Left lung (tissue), 10 donors: ENCODE results near the gene TJP2. TPM values are rescaled to one million over a fixed set of nuclear protein-coding genes. Genes with fewer than 3 reads are reported as not detected.

Source experiments
- ATAC-seq: fragments of 200-7000 bp; cut with Tn5 transposase; one replicate; pipeline ENCODE4 v1.9.1; 2020; ENCODE audit warnings: moderate library complexity
- DNase-seq, 4 donors: peaks; one replicate each; pipeline ENCODE4 v3.0.0-alpha.2; 2013 to 2020
- H3K27ac ChIP-seq, 2 donors: fragments of 200-600 bp; sonication (generic) in 1 of 2; one replicate each; pipeline versions ENCODE4 v1.5.0 to v1.8.0; 2020 to 2021
- H3K27me3 ChIP-seq, 2 donors: fragments of 200-600 bp; sonication (generic) in 1 of 2; one replicate each; pipeline versions ENCODE4 v1.5.0 to v1.8.0; 2020 to 2021
- H3K36me3 ChIP-seq, 2 donors: fragments of 200-600 bp; sonication (generic) in 1 of 2; one replicate each; pipeline versions ENCODE4 v1.5.0 to v1.8.0; 2020 to 2021
- H3K4me1 ChIP-seq, 2 donors: fragments of 200-600 bp; one replicate each; pipeline ENCODE4 v1.8.0; 2021
- H3K4me3 ChIP-seq, 2 donors: fragments of 200-600 bp; sonication (generic) in 1 of 2; one replicate each; pipeline versions ENCODE4 v1.5.0 to v1.8.0; 2020 to 2021; ENCODE audit warnings: mild to moderate bottlenecking in 1 of 2
- H3K9me3 ChIP-seq, 2 donors: fragments of 200-600 bp; sonication (generic) in 1 of 2; one replicate each; pipeline versions ENCODE4 v1.5.0 to v1.8.0; 2020 to 2021
- intact Hi-C, 2 donors: fragments of 100-400 bp; cut with DNase I; formaldehyde crosslinking; loops; one replicate each; pipeline versions ENCODE4 v1.11.2 to v1.14.2; 2022
- polyA plus RNA-seq, 6 donors: library from polyadenylated mRNA; unstranded; fragments of 120-200 nt; gene quantifications; one replicate each; pipeline ENCODE4 v1.2.1, GENCODE V29; 2013; ENCODE audit not compliant: insufficient read length in 6 of 6
- total RNA-seq, 2 donors: library from RNA; stranded (reverse); fragmentation: NEBNext Ultra II Directional; extraction: Animal tissue kit (Norgen Biotek cat#: 25700); gene quantifications; one replicate each; pipeline ENCODE4 v1.2.1, GENCODE V29; 2021
- TF ChIP-seq, protein P1 (sequence below), 2 donors: fragments of 200-600 bp; sonication (generic) in 1 of 2; IDR thresholded peaks; one replicate each; pipeline versions ENCODE4 v1.5.0 to v1.8.0; 2021; ENCODE audit warnings: antibody characterized with exemption in 2 of 2
- donor health status: DM: no; HTN: yes; CAD: no.
- donor health status: DM: no; HTN: no; CAD: no.

The TJP2 gene
- total and polyA plus RNA-seq, 8 donors, result 93.0 to 139 (median 114) TPM

DNA sequence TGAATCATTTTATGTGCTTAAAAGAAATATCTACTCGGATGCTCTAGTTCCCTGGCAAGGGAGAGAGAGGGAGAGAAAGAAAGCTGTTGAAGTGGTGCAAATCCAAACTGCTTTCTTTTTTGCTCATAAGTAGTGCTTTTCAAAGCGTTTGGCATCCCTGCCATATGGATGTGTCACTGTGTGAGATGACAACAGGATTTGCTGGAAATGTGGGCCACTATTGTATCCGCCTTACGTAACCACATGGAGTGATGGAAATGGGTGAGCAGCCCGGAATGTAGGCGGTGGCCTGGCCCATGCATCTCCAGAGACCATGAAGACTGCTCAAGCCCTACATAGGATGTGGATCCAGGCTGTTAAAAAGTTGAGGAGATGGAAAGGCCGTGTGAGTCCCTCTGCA is 30.8 kb downstream of the TJP2 start:
- ATAC-seq (peak; percentile 50), DNase-seq (peak in 1 of 4 donors; percentile 53)
- H3K4me3 ChIP-seq, result no peak overlapping the region
- peaks cover 0 to 11% of the 10 kb centered on the region in 2 donors for H3K4me1 ChIP-seq
- intact Hi-C loops, result no loop called here
- no peaks in the 10 kb centered on the region for H3K9me3 ChIP-seq
- H3K27me3 ChIP-seq, result no peaks in the 10 kb centered on the region
- H3K27ac ChIP-seq, result peak overlapping the region; percentile 15 to 35
- no peaks in the 10 kb centered on the region for H3K36me3 ChIP-seq
- TF ChIP-seq, protein P1, sequence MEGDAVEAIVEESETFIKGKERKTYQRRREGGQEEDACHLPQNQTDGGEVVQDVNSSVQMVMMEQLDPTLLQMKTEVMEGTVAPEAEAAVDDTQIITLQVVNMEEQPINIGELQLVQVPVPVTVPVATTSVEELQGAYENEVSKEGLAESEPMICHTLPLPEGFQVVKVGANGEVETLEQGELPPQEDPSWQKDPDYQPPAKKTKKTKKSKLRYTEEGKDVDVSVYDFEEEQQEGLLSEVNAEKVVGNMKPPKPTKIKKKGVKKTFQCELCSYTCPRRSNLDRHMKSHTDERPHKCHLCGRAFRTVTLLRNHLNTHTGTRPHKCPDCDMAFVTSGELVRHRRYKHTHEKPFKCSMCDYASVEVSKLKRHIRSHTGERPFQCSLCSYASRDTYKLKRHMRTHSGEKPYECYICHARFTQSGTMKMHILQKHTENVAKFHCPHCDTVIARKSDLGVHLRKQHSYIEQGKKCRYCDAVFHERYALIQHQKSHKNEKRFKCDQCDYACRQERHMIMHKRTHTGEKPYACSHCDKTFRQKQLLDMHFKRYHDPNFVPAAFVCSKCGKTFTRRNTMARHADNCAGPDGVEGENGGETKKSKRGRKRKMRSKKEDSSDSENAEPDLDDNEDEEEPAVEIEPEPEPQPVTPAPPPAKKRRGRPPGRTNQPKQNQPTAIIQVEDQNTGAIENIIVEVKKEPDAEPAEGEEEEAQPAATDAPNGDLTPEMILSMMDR (IDR thresholded peaks at IDR 0.05), result no peak

DNA sequence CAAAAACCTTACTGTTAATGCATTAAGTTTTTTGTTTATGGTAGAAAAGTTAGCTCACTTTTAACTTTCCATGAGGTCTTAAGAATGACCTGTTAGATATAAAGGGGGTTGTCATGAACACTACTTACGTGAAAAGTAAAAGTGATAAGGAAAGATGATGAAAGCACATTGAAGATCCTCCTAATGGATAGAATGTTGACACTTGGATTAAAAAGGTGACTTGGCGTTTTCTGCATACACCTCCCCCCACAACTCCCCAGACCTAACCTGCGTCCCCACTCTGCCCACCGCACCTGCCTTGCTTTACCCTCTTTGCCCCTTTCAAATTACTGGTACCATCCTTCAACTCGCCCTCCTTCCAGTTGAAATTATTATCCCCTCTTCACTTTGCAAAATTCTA is 32.0 kb downstream of the TJP2 start:
- TF ChIP-seq, protein P1 (IDR thresholded peaks at IDR 0.05), result no peak
- no peak overlapping the region for H3K27ac ChIP-seq

DNA sequence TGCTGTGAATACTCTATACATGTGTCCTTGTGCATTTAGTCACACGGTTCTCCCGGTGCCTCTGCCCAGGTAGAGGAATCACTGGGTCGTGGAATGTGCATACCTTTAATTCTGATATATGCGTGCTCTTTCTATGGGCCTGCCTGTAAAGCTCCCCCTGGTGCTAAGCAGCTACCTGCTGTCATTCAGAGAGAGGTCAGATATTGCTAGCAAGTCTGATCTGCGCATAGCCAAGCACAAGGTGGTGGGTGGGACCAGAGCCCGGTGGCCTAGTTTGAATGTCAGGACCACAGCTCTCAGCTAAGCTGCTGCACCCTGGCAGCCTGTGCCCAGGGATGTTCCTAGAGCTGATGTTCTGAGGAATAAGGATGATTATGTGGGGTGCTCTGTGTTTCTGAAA is 33.4 kb downstream of the TJP2 start:
- Histone ChIP-seq H3K9me3 (no peaks in the 10 kb centered on the region), H3K27ac (no peak overlapping the region)
- TF ChIP-seq, protein P1 (IDR thresholded peaks at IDR 0.05), result no peak

More for the DNA sequence above, 32.0 kb downstream of the TJP2 start:
- Histone ChIP-seq H3K36me3 (no peaks in the 10 kb centered on the region), H3K4me3 (no peak overlapping the region), H3K27me3 (no peaks in the 10 kb centered on the region), H3K4me1 (peaks cover 0 to 9% of the 10 kb centered on the region in 2 donors), H3K9me3 (no peaks in the 10 kb centered on the region)
- ATAC-seq, result no peak
- intact Hi-C loops, result no loop called here
- no peak for DNase-seq

DNA sequence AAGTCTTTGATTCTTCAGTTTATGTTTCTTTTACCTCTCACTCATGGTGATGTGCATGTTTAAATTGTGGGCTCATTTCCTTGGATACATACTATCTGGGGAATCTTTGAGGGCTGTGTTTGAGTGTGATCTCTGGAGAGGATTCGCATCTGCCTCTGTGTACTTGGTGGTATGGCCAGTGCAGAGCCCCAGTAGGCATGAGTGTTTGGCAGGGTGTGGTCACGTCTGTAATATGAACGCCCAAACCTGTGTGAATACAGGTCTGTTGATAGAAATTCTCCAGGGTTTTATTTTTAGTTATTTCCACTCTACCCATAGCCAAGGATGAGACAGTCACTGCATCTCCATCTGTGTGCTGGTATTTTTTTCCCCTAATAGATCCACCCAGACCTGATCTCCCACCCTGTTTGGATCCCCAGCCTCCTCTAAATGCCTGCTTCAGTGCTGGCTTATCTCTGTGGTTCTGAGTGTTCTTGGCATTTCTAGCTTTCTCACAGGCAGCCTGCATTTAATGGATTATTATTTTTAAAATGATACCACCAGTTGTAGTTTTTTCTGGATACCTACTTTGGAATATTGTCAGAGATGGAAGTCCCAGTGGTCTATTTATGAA is 37.5 kb downstream of the TJP2 start:
- H3K27me3 ChIP-seq, result no peaks in the 10 kb centered on the region
- no peaks in the 10 kb centered on the region for H3K9me3 ChIP-seq
- TF ChIP-seq, protein P1 (IDR thresholded peaks at IDR 0.05), result no peak
- DNase-seq (no peak), ATAC-seq (peak; percentile 34)
- H3K4me1 ChIP-seq, result peaks cover 0 to 13% of the 10 kb centered on the region in 2 donors
- H3K36me3 ChIP-seq, result peaks cover 0 to 4% of the 10 kb centered on the region in 2 donors
- intact Hi-C loops, result no loop called here
- no peak overlapping the region for H3K4me3 ChIP-seq
- no peak overlapping the region for H3K27ac ChIP-seq

More for the DNA sequence above, 33.4 kb downstream of the TJP2 start:
- peaks cover 0 to 9% of the 10 kb centered on the region in 2 donors for H3K4me1 ChIP-seq
- H3K4me3 ChIP-seq, result no peak overlapping the region
- no peak for DNase-seq
- H3K27me3 ChIP-seq, result no peaks in the 10 kb centered on the region
- intact Hi-C loops, result no loop called here
- ATAC-seq, result peak; percentile 47
- H3K36me3 ChIP-seq, result no peaks in the 10 kb centered on the region

DNA sequence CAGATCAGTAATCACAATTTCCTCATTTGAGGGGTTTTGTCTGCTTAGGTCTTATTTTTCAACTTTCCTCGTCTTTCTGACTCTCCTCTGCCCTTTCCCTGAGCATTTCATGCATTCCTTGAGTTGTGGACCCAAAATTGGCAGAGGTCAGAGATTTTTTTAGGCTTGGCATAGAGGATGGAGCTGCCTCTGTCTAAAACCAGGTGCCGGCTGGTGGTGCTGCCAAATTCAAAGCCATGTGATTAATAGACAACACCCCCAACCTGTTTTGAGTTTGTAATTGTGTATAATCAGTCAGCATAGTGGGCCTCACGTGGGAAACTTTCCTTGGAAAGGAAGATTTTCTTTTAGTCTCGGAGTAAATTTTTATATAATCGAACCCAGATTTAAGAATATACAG is 39.6 kb downstream of the TJP2 start:
- ATAC-seq (no peak), DNase-seq (no peak)
- no peak overlapping the region for H3K27ac ChIP-seq
- no peaks in the 10 kb centered on the region for H3K9me3 ChIP-seq
- H3K36me3 ChIP-seq, result peaks cover 0 to 25% of the 10 kb centered on the region in 2 donors
- peaks cover 0 to 10% of the 10 kb centered on the region in 2 donors for H3K4me1 ChIP-seq
- H3K4me3 ChIP-seq, result no peak overlapping the region
- no peaks in the 10 kb centered on the region for H3K27me3 ChIP-seq
- intact Hi-C loops, result no loop called here
- TF ChIP-seq, protein P1 (IDR thresholded peaks at IDR 0.05), result no peak
